Caco-2 (cell line): ENCODE measurements around the gene PCNX4. TPM values are rescaled to one million over a fixed set of nuclear protein-coding genes. Genes with fewer than 3 reads are reported as not detected.
A peak's percentile ranks its signal among the peaks of the same experiment; 100 is the strongest.

Experiments
- BruUV-seq: library from RNA; stranded (reverse); fragments of 400-500 nt; replicated peaks from 2 replicates; lab custom pipeline; 2021; lab: Mats Ljungman, UMichigan
- CTCF ChIA-PET: fragments of 300-600 bp; sonication (Branson Sonifier 250); formaldehyde crosslinking; loops from one replicate; lab custom pipeline; 2022; ENCODE audit warnings: antibody characterized with exemption; lab: Charles Lee
- POLR2A ChIA-PET: fragments of 300-600 bp; sonication (Branson Sonifier 250); formaldehyde crosslinking; loops from one replicate; lab custom pipeline; 2022; ENCODE audit warnings: antibody characterized with exemption; lab: Charles Lee
- DNase-seq, 2 experiments: peaks; one replicate each; pipeline versions ENCODE4 v3.0.0 to v3.0.0-alpha.2; 2020 to 2022
- H3K27me3 ChIP-seq: replicated peaks from 2 replicates; pipeline ENCODE4 v1.6.0; 2011; ENCODE audit warnings: low read length; ENCODE audit not compliant: control insufficient read depth, insufficient read depth
- H3K36me3 ChIP-seq: 2 replicates; pipeline ENCODE4 v1.5.1; 2011; ENCODE audit warnings: low read length; ENCODE audit not compliant: control insufficient read depth, insufficient read depth
- H3K4me1 ChIP-seq: fragments of 250-450 bp; sonication (Bioruptor Pico); 2 replicates; pipeline ENCODE4 v1.5.1; 2020; ENCODE audit warnings: mild to moderate bottlenecking
- H3K4me3 ChIP-seq: 2 replicates; pipeline ENCODE4 v1.5.1; 2011; ENCODE audit warnings: low read depth, mild to moderate bottlenecking, control low read depth, low read length
- H3K9me3 ChIP-seq: fragments of 250-450 bp; sonication (Bioruptor Pico); 2 replicates; pipeline ENCODE4 v1.5.1; 2020; ENCODE audit warnings: mild to moderate bottlenecking, moderate library complexity
- H3K27ac Mint-ChIP-seq: one replicate; pipeline ENCODE4 v1.8.0; 2022; ENCODE audit warnings: mixed read lengths; ENCODE audit not compliant: unreplicated experiment
- H3K27me3 Mint-ChIP-seq: one replicate; pipeline ENCODE4 v1.8.0; 2022; ENCODE audit warnings: mixed read lengths; ENCODE audit not compliant: insufficient read depth, unreplicated experiment
- H3K36me3 Mint-ChIP-seq: one replicate; pipeline ENCODE4 v1.8.0; 2022; ENCODE audit warnings: mild to moderate bottlenecking, mixed read lengths; ENCODE audit not compliant: insufficient read depth, unreplicated experiment
- H3K4me1 Mint-ChIP-seq: one replicate; pipeline ENCODE4 v1.8.0; 2022; ENCODE audit warnings: low read depth, mixed read lengths; ENCODE audit not compliant: unreplicated experiment
- H3K4me3 Mint-ChIP-seq: one replicate; pipeline ENCODE4 v1.8.0; 2022; ENCODE audit warnings: mild to moderate bottlenecking, moderate library complexity, mixed read lengths; ENCODE audit not compliant: unreplicated experiment
- H3K9me3 Mint-ChIP-seq: one replicate; pipeline ENCODE4 v1.8.0; 2022; ENCODE audit warnings: mixed read lengths; ENCODE audit not compliant: unreplicated experiment
- intact Hi-C: fragments of 100-400 bp; cut with micrococcal nuclease; formaldehyde crosslinking; loops from one replicate; pipeline ENCODE4 v1.10.0; 2022; ENCODE audit not compliant: unreplicated experiment
- total RNA-seq: library from RNA; stranded (reverse); gene quantifications from 2 replicates; pipeline ENCODE4 v1.2.3, GENCODE V29; 2022
- TF ChIP-seq, protein P1 (sequence below), 2 experiments: fragments of 200-600 bp in 1 of 2; IDR thresholded peaks; 1 replicate in 1 of 2; 2 replicates in 1 of 2; pipeline versions ENCODE4 v1.5.1 to v1.8.0; 2011 to 2022; ENCODE audit warnings: antibody characterized with exemption in 1 of 2, control low read depth in 1 of 2, inconsistent platforms in 1 of 2, low read depth in 1 of 2, low read length in 1 of 2, mild to moderate bottlenecking in 1 of 2, moderate library complexity in 1 of 2; ENCODE audit not compliant: insufficient read depth in 1 of 2, severe bottlenecking in 1 of 2, unreplicated experiment in 1 of 2

PCNX4 gene
- total RNA-seq, 1 experiment from 2014 or later: 72.7 TPM

DNA sequence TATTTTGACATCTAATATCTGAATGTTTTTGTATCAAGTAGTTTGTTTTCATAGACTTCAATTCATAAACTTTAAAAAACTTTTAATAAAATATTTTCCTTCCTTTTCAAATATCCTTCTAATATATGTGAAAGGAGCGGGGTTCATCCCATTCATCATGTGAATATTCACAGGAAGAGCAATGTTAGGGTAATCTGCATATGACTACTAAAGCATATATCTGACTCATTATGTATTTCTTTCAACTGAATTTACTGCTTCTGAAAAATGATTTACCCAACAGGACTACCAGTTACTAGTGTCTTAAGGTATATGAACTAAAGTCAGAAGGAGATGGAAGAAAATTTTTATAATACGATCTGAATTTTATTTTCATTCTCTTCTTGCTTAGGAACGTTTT is 43.0 kb downstream of the PCNX4 start:
- H3K9me3 ChIP-seq: no peaks in the 10 kb centered on the region
- H3K36me3 ChIP-seq: no peaks in the 10 kb centered on the region
- no peaks in the 10 kb centered on the region for H3K4me1 ChIP-seq
- Mint-ChIP-seq H3K4me3 (no peak overlapping the region), H3K4me1 (no peaks in the 10 kb centered on the region), H3K9me3 (no peaks in the 10 kb centered on the region), H3K27ac (no peak overlapping the region), H3K27me3 (no peaks in the 10 kb centered on the region), H3K36me3 (peaks cover 40% of the 10 kb centered on the region)
- TF ChIP-seq, protein P1, sequence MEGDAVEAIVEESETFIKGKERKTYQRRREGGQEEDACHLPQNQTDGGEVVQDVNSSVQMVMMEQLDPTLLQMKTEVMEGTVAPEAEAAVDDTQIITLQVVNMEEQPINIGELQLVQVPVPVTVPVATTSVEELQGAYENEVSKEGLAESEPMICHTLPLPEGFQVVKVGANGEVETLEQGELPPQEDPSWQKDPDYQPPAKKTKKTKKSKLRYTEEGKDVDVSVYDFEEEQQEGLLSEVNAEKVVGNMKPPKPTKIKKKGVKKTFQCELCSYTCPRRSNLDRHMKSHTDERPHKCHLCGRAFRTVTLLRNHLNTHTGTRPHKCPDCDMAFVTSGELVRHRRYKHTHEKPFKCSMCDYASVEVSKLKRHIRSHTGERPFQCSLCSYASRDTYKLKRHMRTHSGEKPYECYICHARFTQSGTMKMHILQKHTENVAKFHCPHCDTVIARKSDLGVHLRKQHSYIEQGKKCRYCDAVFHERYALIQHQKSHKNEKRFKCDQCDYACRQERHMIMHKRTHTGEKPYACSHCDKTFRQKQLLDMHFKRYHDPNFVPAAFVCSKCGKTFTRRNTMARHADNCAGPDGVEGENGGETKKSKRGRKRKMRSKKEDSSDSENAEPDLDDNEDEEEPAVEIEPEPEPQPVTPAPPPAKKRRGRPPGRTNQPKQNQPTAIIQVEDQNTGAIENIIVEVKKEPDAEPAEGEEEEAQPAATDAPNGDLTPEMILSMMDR (IDR thresholded peaks at IDR 0.05; ENCODE audit: insufficient read depth in 1 of 2, low read depth in 1 of 2, low read length in 1 of 2, severe bottlenecking in 1 of 2, unreplicated experiment in 1 of 2): no peak
- H3K4me3 ChIP-seq: no peak overlapping the region
- ChIA-PET POLR2A (no interaction called here), CTCF (no interaction called here)
- H3K27me3 ChIP-seq: no peaks in the 10 kb centered on the region
- no TSS peak for BruUV-seq
- intact Hi-C loops: no loop called here
- no peak for DNase-seq

DNA sequence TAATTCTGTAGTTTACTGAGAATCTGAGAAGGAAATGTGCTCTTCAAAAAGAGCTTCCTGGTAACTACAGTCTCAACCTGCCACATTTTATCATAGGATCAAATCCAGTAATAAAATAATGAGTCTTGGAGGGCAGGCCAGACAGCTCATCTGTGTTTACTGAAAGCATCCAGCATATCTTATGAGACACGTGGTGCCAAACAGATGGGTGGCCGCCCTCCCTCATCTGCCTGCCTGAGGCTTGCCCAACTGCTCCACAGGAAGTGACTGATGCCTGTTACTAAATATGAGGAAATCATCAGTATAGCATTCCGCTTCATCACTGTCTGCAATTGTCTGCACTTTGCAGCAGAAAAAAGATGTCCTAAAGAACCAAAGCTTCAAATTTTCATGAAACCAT is 60.0 kb downstream of the PCNX4 start:
- Mint-ChIP-seq H3K9me3 (no peaks in the 10 kb centered on the region), H3K4me3 (no peak overlapping the region), H3K27me3 (no peaks in the 10 kb centered on the region), H3K4me1 (peaks cover 16% of the 10 kb centered on the region), H3K27ac (no peak overlapping the region), H3K36me3 (peaks cover 18% of the 10 kb centered on the region)
- ChIA-PET POLR2A (no interaction called here), CTCF (no interaction called here)
- no peak for DNase-seq
- peaks cover 6% of the 10 kb centered on the region; the same call in 1 of the 2 replicates for H3K4me1 ChIP-seq
- H3K9me3 ChIP-seq: no peaks in the 10 kb centered on the region
- intact Hi-C loops: no loop called here
- TF ChIP-seq, protein P1 (IDR thresholded peaks at IDR 0.05; ENCODE audit: insufficient read depth in 1 of 2, low read depth in 1 of 2, low read length in 1 of 2, severe bottlenecking in 1 of 2, unreplicated experiment in 1 of 2): no peak
- no peaks in the 10 kb centered on the region for H3K27me3 ChIP-seq
- no TSS peak for BruUV-seq
- peaks cover 2% of the 10 kb centered on the region; the same call in 1 of the 2 replicates for H3K36me3 ChIP-seq
- H3K4me3 ChIP-seq: no peak overlapping the region

DNA sequence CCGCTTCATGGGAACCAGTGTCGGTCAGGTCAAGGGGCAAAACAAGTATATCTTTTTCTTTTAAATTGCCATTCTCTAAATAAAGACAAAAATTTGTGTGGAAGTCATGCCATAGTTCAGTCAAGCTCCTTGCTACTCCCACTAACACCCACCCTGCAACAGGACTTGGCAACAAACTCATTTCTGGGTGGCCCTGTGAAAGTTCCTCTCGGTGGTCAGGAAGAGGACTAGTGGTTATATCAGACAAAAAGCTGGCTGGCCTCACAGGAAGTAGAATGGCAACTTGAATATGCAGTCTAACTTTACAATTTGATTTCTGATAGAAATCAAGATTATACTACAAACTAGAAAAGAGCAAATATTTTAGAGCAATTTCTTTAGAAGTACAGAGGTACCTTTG is 62.3 kb downstream of the PCNX4 start:
- Mint-ChIP-seq H3K27ac (peak overlapping the region; percentile 8), H3K4me1 (peaks cover 16% of the 10 kb centered on the region), H3K4me3 (no peak overlapping the region), H3K36me3 (peaks cover 18% of the 10 kb centered on the region), H3K27me3 (no peaks in the 10 kb centered on the region), H3K9me3 (no peaks in the 10 kb centered on the region)
- Histone ChIP-seq H3K4me1 (peaks cover 6% of the 10 kb centered on the region; the same call in 1 of the 2 replicates), H3K4me3 (no peak overlapping the region), H3K27me3 (no peaks in the 10 kb centered on the region), H3K9me3 (no peaks in the 10 kb centered on the region), H3K36me3 (no peaks in the 10 kb centered on the region; the same call in 1 of the 2 replicates)
- TF ChIP-seq, protein P1 (IDR thresholded peaks at IDR 0.05; ENCODE audit: insufficient read depth in 1 of 2, low read depth in 1 of 2, low read length in 1 of 2, severe bottlenecking in 1 of 2, unreplicated experiment in 1 of 2): no peak
- ChIA-PET CTCF (no interaction called here), POLR2A (no interaction called here)
- DNase-seq: no peak
- intact Hi-C loops: no loop called here
- BruUV-seq: no TSS peak
